SU-DHL-6 (cell line): Measurements from ENCODE around the gene KLHL36.

Experiments
- H2AFZ ChIP-seq: fragments of 200-600 bp; sonication (generic); 2 replicates; pipeline ENCODE4 v1.6.1; 2014; ENCODE audit warnings: low read depth, mild to moderate bottlenecking, moderate library complexity, mixed read lengths, antibody characterized with exemption, low read length; ENCODE audit not compliant: severe bottlenecking
- H3F3A ChIP-seq: fragments of 200-600 bp; shearing (Covaris generic); 2 replicates; pipeline ENCODE4 v1.6.0; 2016; ENCODE audit warnings: antibody characterized with exemption, mild to moderate bottlenecking; ENCODE audit not compliant: insufficient read depth
- H3K27ac ChIP-seq: fragments of 200-600 bp; sonication (generic); 2 replicates; pipeline ENCODE4 v1.5.1; 2016; ENCODE audit warnings: low read depth, mild to moderate bottlenecking, low read length, moderate library complexity, mixed read lengths
- H3K27me3 ChIP-seq: fragments of 200-600 bp; sonication (generic), shearing (Covaris generic); 2 replicates; pipeline ENCODE4 v1.6.0; 2014; ENCODE audit warnings: mild to moderate bottlenecking, low read length
- H3K36me3 ChIP-seq: fragments of 200-600 bp; sonication (generic); 2 replicates; pipeline ENCODE4 v1.6.1; 2014; ENCODE audit warnings: mild to moderate bottlenecking, low read length, mixed read lengths
- H3K4me2 ChIP-seq: fragments of 300-600, 200-600 bp; shearing (Covaris generic), sonication (generic); 2 replicates; pipeline ENCODE4 v1.6.0; 2014; ENCODE audit warnings: low read length, low read depth, mild to moderate bottlenecking; ENCODE audit not compliant: poor library complexity, severe bottlenecking
- H3K4me3 ChIP-seq: fragments of 200-600 bp; sonication (generic); 2 replicates; pipeline ENCODE4 v1.5.1; 2014; ENCODE audit warnings: antibody characterized with exemption, low read length, mild to moderate bottlenecking, mixed read lengths; ENCODE audit not compliant: insufficient read depth, poor library complexity, severe bottlenecking
- H3K79me2 ChIP-seq: fragments of 200-600 bp; sonication (generic); 2 replicates; pipeline ENCODE4 v1.6.1; 2014; ENCODE audit warnings: mild to moderate bottlenecking, low read length, moderate library complexity; ENCODE audit not compliant: insufficient read depth
- H3K9ac ChIP-seq: fragments of 200-600 bp; sonication (generic); 2 replicates; pipeline ENCODE4 v1.7.0; 2014; ENCODE audit warnings: mild to moderate bottlenecking, low read length
- H3K9me2 ChIP-seq: fragments of 200-600 bp; sonication (generic); replicated peaks from 2 replicates; pipeline ENCODE4 v1.6.1; 2014; ENCODE audit warnings: low read length; ENCODE audit not compliant: insufficient read depth
- H3K9me3 ChIP-seq: fragments of 200-600 bp; sonication (generic); 2 replicates; pipeline ENCODE4 v1.6.1; 2014; ENCODE audit warnings: low read length, mixed read lengths; ENCODE audit not compliant: insufficient read depth
- H4K20me1 ChIP-seq: fragments of 200-600 bp; sonication (generic); 2 replicates; pipeline ENCODE4 v1.6.1; 2014; ENCODE audit warnings: low read depth, mild to moderate bottlenecking, antibody characterized with exemption, low read length, moderate library complexity, mixed read lengths
- EZH2phosphoT487 ChIP-seq: fragments of 200-600 bp; sonication (generic), shearing (Covaris generic); conservative IDR thresholded peaks from 2 replicates; pipeline ENCODE4 v1.6.1; 2018; ENCODE audit warnings: mild to moderate bottlenecking, antibody characterized with exemption, low read length, moderate library complexity, mixed read lengths
- TF ChIP-seq, protein P1 (sequence below): fragments of 200-600 bp; sonication (generic); IDR thresholded peaks from one replicate; pipeline ENCODE4 v1.5.1; 2017; ENCODE audit warnings: antibody characterized with exemption, mild to moderate bottlenecking, low read length, moderate library complexity; ENCODE audit not compliant: insufficient read depth, poor library complexity, severe bottlenecking

KLHL36 gene

DNA sequence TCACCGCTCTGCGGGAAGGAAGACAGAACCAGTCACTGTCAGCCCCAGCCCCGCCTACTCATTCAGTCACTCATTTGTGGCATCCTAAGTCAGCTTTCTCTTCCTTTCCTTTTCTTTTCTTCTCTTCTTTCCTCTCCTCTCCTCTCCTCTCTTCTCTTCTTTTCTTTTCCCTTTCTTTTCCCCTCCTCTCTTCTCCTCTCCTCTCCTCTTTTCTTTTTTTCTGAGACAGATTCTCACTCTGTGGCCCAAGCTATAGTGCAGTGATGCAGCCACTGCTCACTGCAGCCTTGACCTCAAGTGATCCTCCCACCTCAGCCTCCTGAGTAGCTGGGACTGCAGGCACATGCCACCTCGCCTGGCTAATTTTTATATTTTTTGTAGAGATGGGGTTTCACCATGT, 10.6 kb upstream of the KLHL36 start:
- Histone ChIP-seq H4K20me1 (no peaks in the 10 kb centered on the region), H2AFZ (no peak overlapping the region), H3K9ac (no peak overlapping the region), H3K27me3 (no peaks in the 10 kb centered on the region), H3K4me3 (no peak overlapping the region), H3K79me2 (no peaks in the 10 kb centered on the region), H3K36me3 (no peaks in the 10 kb centered on the region), H3K27ac (no peak overlapping the region), H3K9me3 (no peaks in the 10 kb centered on the region), H3K9me2 (no peaks in the 10 kb centered on the region), H3K4me2 (no peak overlapping the region), H3F3A (no peaks in the 10 kb centered on the region)
- TF ChIP-seq, protein P1, sequence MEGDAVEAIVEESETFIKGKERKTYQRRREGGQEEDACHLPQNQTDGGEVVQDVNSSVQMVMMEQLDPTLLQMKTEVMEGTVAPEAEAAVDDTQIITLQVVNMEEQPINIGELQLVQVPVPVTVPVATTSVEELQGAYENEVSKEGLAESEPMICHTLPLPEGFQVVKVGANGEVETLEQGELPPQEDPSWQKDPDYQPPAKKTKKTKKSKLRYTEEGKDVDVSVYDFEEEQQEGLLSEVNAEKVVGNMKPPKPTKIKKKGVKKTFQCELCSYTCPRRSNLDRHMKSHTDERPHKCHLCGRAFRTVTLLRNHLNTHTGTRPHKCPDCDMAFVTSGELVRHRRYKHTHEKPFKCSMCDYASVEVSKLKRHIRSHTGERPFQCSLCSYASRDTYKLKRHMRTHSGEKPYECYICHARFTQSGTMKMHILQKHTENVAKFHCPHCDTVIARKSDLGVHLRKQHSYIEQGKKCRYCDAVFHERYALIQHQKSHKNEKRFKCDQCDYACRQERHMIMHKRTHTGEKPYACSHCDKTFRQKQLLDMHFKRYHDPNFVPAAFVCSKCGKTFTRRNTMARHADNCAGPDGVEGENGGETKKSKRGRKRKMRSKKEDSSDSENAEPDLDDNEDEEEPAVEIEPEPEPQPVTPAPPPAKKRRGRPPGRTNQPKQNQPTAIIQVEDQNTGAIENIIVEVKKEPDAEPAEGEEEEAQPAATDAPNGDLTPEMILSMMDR: no peak
- TF ChIP-seq EZH2phosphoT487: no peak

DNA sequence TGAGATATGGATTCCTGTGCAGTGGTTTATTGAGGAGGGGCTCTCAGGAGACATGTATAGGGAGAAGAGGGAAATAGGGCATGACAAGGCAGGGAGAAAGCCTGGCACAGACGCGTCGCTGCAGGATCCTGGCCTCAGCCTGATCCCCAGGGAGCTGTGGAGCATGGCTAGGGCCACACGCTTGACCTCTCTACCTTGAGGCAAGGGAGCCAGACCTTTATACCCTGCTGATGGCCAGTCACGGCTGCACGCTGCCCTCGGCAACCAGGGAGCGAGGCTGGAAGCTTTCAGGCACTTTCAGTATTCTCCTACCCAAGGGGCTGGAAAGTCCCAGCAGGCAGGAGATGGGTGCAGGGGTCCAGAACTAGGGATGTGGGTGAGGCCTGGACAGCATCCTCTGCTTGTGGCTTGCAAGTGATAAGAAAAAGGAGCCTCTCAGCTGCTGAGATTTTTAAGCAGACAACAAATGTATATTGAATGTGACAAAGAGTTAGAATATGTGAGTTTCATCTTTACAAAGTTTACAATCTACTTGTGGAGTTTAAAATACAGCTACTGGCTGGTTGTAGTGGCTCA, 10.0 kb upstream of the KLHL36 start:
- no peak overlapping the region for H3K9ac ChIP-seq
- no peaks in the 10 kb centered on the region for H4K20me1 ChIP-seq
- H3K4me2 ChIP-seq: no peak overlapping the region
- H3F3A ChIP-seq: no peaks in the 10 kb centered on the region
- no peaks in the 10 kb centered on the region for H3K9me3 ChIP-seq
- H3K27me3 ChIP-seq: no peaks in the 10 kb centered on the region
- no peaks in the 10 kb centered on the region for H3K9me2 ChIP-seq
- no peak overlapping the region for H2AFZ ChIP-seq
- no peak overlapping the region for H3K27ac ChIP-seq
- H3K36me3 ChIP-seq: no peaks in the 10 kb centered on the region
- H3K79me2 ChIP-seq: no peaks in the 10 kb centered on the region
- no peak overlapping the region for H3K4me3 ChIP-seq
- no peak for TF ChIP-seq EZH2phosphoT487
- TF ChIP-seq, protein P1: no peak

DNA sequence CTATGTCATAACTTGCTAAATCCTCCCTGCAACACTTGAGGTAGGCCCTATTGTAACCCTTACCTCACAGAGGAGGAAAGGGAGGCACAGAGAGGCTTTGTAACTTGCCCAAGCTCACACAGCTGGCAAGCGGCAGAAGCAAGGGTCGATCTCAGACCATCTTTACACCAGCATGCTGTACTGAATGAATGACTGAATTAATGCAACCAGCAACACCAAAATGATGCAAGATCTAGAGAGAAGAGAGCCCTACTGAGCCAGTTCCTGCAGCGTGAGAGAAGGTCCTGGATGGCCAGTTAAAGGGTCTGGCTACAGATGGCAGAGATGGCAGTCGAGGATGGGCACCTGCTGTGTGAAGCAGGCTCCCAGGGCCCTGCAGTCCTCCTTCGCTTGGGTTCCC, 8.2 kb upstream of the KLHL36 start:
- H4K20me1 ChIP-seq: no peaks in the 10 kb centered on the region
- no peaks in the 10 kb centered on the region for H3K9me2 ChIP-seq
- no peaks in the 10 kb centered on the region for H3K79me2 ChIP-seq
- no peaks in the 10 kb centered on the region for H3F3A ChIP-seq
- H3K4me2 ChIP-seq: no peak overlapping the region
- no peak overlapping the region for H3K9ac ChIP-seq
- no peaks in the 10 kb centered on the region for H3K9me3 ChIP-seq
- H2AFZ ChIP-seq: no peak overlapping the region
- H3K27me3 ChIP-seq: no peaks in the 10 kb centered on the region
- TF ChIP-seq, protein P1: no peak
- TF ChIP-seq EZH2phosphoT487: no peak
- no peak overlapping the region for H3K4me3 ChIP-seq
- no peak overlapping the region for H3K27ac ChIP-seq
- H3K36me3 ChIP-seq: no peaks in the 10 kb centered on the region
